HPDE6-E6E7 (cell line): ENCODE data around the gene PRUNE2.

Experiments used
- DNase-seq: peaks from one replicate; pipeline ENCODE4 v3.0.0; 2011; ENCODE audit warnings: missing footprints; ENCODE audit errors: extremely low spot score

Gene PRUNE2

GRCh38 chr9:76628155-76628554, 277.8 kb downstream of the PRUNE2 start:
- DNase-seq: no peak

GRCh38 chr9:76626980-76627379, 278.9 kb downstream of the PRUNE2 start:
- no peak for DNase-seq

GRCh38 chr9:76626141-76626540, 279.8 kb downstream of the PRUNE2 start:
- no peak for DNase-seq

- DNase-seq: no peak
Observed at GRCh38 chr9:76624391-76625048, 281.4 kb downstream of the PRUNE2 start.

GRCh38 chr9:76620996-76621395, 284.9 kb downstream of the PRUNE2 start:
- DNase-seq: no peak

- no peak for DNase-seq
Observed at GRCh38 chr9:76620581-76620980, 285.3 kb downstream of the PRUNE2 start.

GRCh38 chr9:76619640-76620039, 286.3 kb downstream of the PRUNE2 start:
- DNase-seq: no peak

- DNase-seq: no peak
Observed at GRCh38 chr9:76619197-76619596, 286.7 kb downstream of the PRUNE2 start.

GRCh38 chr9:76618762-76619161, 287.2 kb downstream of the PRUNE2 start:
- DNase-seq: no peak

GRCh38 chr9:76617497-76618175, 288.3 kb downstream of the PRUNE2 start:
- DNase-seq: no peak

- DNase-seq: no peak
Observed at GRCh38 chr9:76616780-76617179, 289.1 kb downstream of the PRUNE2 start.

GRCh38 chr9:76615177-76615603, 290.7 kb downstream of the PRUNE2 start:
- DNase-seq: no peak

GRCh38 chr9:76613974-76614373, 291.9 kb downstream of the PRUNE2 start:
- no peak for DNase-seq

GRCh38 chr9:76613150-76613781, 292.6 kb downstream of the PRUNE2 start:
- no peak for DNase-seq

- no peak for DNase-seq
Observed at GRCh38 chr9:76610011-76610352, 295.9 kb downstream of the PRUNE2 start.

- DNase-seq: no peak
Observed at GRCh38 chr9:76609285-76610010, 296.5 kb downstream of the PRUNE2 start.

- DNase-seq: no peak
Observed at GRCh38 chr9:76608575-76609273, 297.2 kb downstream of the PRUNE2 start.

GRCh38 chr9:76607730-76608436, 298.0 kb downstream of the PRUNE2 start:
- DNase-seq: no peak

GRCh38 chr9:76605321-76605900, 300.5 kb downstream of the PRUNE2 start:
- no peak for DNase-seq

- no peak for DNase-seq
Observed at GRCh38 chr9:76603931-76604570, 301.9 kb downstream of the PRUNE2 start.
